Stimulated activated CD4-positive, alpha-beta T cell treated with anti-CD3 and anti-CD28 coated beads, Interleukin-4, amount 100 ng/mL, for 4 hours (primary cell): Measurements from ENCODE around the gene SLC25A12.
"Not testable (repeated sequence)": the region's sequence is repeated elsewhere in the genome, so short reads cannot be mapped to it uniquely, and the experiment has no call there.

Source experiments
- DNase-seq, 2 experiments: peaks; one replicate each; pipeline ENCODE4 v3.0.0-alpha.2; 2020

The SLC25A12 gene

GRCh38 chr2:171788316-171788993 lies 105.6 kb downstream of the SLC25A12 start:
- no peak for DNase-seq

- DNase-seq: no peak
Measured at GRCh38 chr2:171787333-171788072, 106.5 kb downstream of the SLC25A12 start.

- DNase-seq: no peak
Measured at GRCh38 chr2:171785450-171785849, 108.6 kb downstream of the SLC25A12 start.

- DNase-seq: no peak
Measured at GRCh38 chr2:171778515-171778914, 115.5 kb downstream of the SLC25A12 start.

- not testable (repeated sequence) for DNase-seq
Measured at GRCh38 chr2:171774581-171774980, 119.5 kb downstream of the SLC25A12 start.

DNA sequence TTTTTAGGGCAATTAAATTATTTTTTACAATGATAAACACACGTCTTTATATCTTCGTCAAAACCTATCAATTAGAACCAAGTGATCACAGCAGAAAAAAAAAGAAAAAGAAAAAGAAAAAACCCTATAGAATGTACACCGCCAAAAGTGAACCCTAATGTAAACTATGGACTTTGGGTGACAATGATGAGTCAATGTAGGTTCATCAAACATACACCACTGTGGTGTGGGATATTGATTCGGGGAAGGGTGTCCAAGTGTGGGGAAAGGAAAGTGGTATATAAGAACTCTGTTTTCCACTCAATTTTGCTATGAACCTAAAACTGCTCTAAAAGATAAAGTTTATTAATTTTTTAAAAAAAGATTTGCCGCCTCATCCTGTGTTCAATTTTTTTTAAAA lies 121.7 kb downstream of the SLC25A12 start:
- no peak for DNase-seq

DNA sequence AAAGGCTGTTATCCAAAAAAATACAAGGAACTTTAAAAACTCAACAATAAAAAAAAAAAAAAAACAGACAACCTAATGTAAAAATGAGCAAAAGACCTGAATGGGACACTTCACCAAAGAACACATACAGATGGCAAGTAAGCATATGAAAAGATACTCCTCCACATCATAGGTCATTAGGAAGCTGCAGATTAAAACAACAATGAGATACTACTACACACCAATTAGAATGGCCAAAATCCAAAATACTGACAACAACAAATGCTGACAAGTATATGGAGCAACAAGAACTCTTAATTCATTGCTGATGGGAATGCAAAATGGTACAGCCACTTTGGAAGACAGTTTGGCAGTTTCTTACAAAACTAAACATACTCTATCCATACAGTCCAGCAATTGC lies 122.6 kb downstream of the SLC25A12 start:
- DNase-seq: no peak

GRCh38 chr2:171763602-171764001 lies 130.4 kb downstream of the SLC25A12 start:
- DNase-seq: no peak

- DNase-seq: no peak
Measured at GRCh38 chr2:171762879-171763573, 131.0 kb downstream of the SLC25A12 start.

DNA sequence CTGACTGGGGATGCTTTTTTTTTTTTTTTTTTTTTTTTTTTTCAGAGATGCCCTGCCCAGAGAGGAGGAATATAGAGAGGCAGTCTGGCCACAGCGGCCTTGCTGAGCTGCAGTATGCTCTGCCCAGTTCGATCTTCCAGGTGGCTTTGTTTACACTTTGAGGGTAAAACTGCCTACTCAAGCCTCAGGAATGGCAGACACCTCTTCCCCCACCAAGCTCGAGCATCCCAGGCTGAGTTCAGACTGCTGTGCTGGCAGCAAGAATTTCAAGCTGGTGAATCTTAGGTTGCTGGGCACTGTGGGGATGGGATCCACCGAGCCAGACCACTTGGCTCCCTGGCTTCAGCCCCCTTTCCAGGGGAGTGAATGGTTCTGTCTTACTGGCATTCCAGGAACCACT lies 132.9 kb downstream of the SLC25A12 start:
- DNase-seq: not testable (repeated sequence)

DNA sequence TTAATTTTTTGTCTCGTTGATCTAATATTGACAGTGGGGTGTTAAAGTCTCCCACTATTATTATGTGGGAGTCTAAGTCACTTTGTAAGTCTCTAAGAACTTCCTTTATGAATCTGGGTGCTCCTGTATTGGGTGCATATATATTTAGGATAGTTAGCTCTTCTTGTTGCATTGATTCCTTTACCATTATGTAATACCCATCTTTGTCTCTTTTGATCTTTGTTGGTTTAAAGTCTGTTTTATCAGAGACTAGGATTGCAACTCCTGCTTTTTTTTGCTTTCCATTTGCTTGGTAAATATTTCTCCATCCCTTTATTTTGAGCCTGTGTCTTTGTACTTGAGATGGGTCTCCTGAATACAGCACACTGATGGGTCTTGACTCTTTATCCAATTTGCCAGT lies 135.3 kb downstream of the SLC25A12 start:
- not testable (repeated sequence) for DNase-seq

GRCh38 chr2:171754254-171754939 lies 139.6 kb downstream of the SLC25A12 start:
- no peak for DNase-seq

- no peak for DNase-seq
Measured at GRCh38 chr2:171747371-171747770, 146.7 kb downstream of the SLC25A12 start.

GRCh38 chr2:171745806-171746205 lies 148.2 kb downstream of the SLC25A12 start:
- DNase-seq: no peak

DNA sequence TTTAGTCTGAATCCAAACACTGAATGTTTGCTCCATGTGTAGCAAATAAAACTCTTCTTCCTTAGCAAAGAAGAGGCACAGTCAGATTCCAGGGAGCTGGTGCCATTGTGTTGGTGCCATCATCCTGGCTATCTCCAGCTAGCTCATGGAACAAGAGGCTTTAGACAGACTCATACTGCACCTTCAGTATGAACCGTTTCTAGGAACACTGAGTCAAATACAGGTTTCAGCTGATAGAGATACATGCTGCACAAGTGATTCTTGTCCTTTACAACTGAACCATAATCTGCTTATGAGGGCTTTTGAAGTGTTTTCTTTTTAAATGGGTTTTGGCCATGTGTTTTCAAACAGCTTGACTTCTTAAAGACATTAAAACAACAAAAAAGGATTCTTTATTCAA lies 148.9 kb downstream of the SLC25A12 start:
- DNase-seq: no peak

DNA sequence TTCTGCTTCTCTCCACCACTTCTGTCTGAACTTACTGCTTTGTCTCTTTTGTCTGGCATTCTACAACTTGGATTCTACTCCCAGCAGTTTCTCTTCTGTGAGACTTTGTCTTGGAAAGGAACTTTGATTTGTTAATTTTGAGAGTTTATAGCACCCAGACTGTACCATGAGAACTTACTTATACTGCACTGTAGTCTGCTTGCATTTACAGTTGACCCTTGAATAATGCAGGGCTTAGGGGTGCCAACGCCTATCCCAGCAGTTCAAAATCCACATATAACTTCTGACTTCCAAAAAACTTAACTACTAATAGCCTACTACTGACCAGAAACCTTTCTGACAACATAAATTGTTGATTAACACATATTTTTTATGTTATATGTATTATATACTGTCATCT lies 151.3 kb downstream of the SLC25A12 start:
- DNase-seq: no peak

DNA sequence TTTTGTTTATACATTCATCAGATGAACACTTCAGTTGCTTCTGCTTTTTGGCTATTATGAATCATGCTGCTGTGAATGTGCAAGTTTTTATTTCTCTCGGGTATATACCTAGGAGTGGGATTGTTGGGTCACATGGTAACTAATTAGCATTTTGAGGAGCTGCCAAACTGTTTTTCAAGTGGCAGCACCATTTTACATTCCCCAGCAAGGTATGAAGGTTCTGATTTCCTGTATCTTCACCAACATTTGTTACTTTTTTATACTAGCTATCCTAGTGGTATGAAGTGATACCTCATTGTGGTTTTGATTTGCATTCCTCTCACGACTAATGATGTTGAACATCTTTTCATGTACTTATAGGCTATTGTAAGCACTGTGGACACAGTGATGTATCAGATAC lies 152.9 kb downstream of the SLC25A12 start:
- no peak for DNase-seq

GRCh38 chr2:171735991-171736710 lies 157.9 kb downstream of the SLC25A12 start:
- no peak for DNase-seq
